Fibroblast of pulmonary artery (primary cell): ENCODE measurements around the gene EIF3M.
"Not testable (repeated sequence)": the region's sequence is repeated elsewhere in the genome, so short reads cannot be mapped to it uniquely, and the experiment has no call there.

Experiments used
- DNase-seq: peaks from one replicate; pipeline ENCODE4 v3.0.0-alpha.2; 2010; ENCODE audit warnings: low read depth
- H3K4me3 ChIP-seq: replicated peaks from 2 replicates; pipeline ENCODE4 v1.5.1; 2011; ENCODE audit warnings: low read depth, mild to moderate bottlenecking, control low read depth, low read length, moderate library complexity
- CTCF ChIP-seq: IDR thresholded peaks from 2 replicates; pipeline ENCODE4 v1.5.1; 2011; ENCODE audit warnings: mild to moderate bottlenecking, control low read depth, low read length, inconsistent platforms; ENCODE audit errors: missing control alignments

The EIF3M gene

GRCh38 chr11:32586576-32587190 is 3.1 kb downstream of the EIF3M start:
- TF ChIP-seq CTCF = peak; percentile 54
- H3K4me3 ChIP-seq = peak overlapping the region; percentile 2
- DNase-seq = peak; percentile 55

- no peak for DNase-seq
- H3K4me3 ChIP-seq = no peak overlapping the region
- no peak for TF ChIP-seq CTCF
Observed at GRCh38 chr11:32594272-32594671, 10.6 kb downstream of the EIF3M start.

DNA sequence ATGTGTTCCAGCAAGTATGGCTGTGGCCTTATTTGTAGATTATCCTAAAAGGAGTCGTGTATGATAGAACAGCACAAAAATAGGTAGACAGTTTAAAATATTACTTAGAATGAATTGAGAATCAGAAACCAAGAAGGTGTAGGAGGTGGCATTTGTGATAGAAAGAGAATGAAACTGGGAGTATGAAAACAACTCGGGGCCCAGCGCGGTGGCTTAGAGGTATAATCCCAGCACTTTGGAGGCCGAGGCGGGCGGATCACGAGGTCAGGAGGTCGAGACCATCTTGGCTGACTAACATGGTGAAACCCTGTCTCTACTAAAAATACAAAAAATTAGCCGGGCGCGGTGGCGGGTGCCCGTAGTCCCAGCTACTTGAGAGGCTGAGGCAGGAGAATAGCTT is 12.5 kb downstream of the EIF3M start:
- not testable (repeated sequence) for H3K4me3 ChIP-seq, DNase-seq

- no peak overlapping the region for H3K4me3 ChIP-seq
- TF ChIP-seq CTCF = no peak
- no peak for DNase-seq
Observed at GRCh38 chr11:32597921-32598320, 14.3 kb downstream of the EIF3M start.

- DNase-seq = peak; percentile 71
- H3K4me3 ChIP-seq = no peak overlapping the region
- TF ChIP-seq CTCF = no peak
Observed at GRCh38 chr11:32602657-32603415, 19.2 kb downstream of the EIF3M start.

- no peak overlapping the region for H3K4me3 ChIP-seq
- no peak for DNase-seq
- no peak for TF ChIP-seq CTCF
Observed at GRCh38 chr11:32606220-32606619, 22.6 kb downstream of the EIF3M start.

DNA sequence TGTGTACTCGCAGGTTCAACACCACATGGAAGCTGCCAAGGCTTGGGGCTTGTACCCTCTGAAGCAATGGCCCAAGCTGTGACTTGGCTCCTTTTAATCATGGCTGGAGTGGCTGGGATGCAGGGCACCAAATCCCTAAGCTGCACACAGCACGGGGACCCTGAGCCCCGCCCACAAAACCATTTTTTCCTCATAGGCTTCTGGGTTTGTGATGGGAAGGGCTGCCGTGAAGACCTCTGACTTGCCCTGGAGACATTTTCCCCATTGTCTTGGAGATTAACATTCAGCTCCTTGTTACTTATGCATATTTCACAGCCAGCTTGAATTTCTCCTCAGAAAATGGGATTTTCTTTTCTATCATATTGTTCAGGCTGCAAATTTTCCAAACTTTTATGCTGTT is 25.2 kb downstream of the EIF3M start:
- not testable (repeated sequence) for H3K4me3 ChIP-seq, DNase-seq

GRCh38 chr11:32610797-32611352 is 27.2 kb downstream of the EIF3M start:
- DNase-seq = no peak
- no peak overlapping the region for H3K4me3 ChIP-seq
- no peak for TF ChIP-seq CTCF
